Ishikawa (cell line): ENCODE results near the gene EDIL3.

Experiments used
- CEBPB ChIP-seq: IDR thresholded peaks from 2 replicates; pipeline ENCODE4 v1.6.1; 2012
- CREB1 ChIP-seq: IDR thresholded peaks from 2 replicates; pipeline ENCODE4 v1.6.1; 2012; ENCODE audit warnings: low read depth
- EGR1 ChIP-seq: IDR thresholded peaks from 2 replicates; pipeline ENCODE4 v1.6.1; 2012
- EP300 ChIP-seq: IDR thresholded peaks from 2 replicates; pipeline ENCODE4 v1.6.1; 2012; ENCODE audit warnings: borderline replicate concordance
- FOXM1 ChIP-seq: IDR thresholded peaks from 2 replicates; pipeline ENCODE4 v1.6.1; 2012; ENCODE audit warnings: low read depth, borderline replicate concordance
- MAX ChIP-seq: IDR thresholded peaks from 2 replicates; pipeline ENCODE4 v1.6.1; 2012
- NFIC ChIP-seq: IDR thresholded peaks from 2 replicates; pipeline ENCODE4 v1.6.1; 2012
- RAD21 ChIP-seq: IDR thresholded peaks from 2 replicates; pipeline ENCODE4 v1.6.1; 2012; ENCODE audit warnings: low read depth
- TAF1 ChIP-seq: IDR thresholded peaks from 2 replicates; pipeline ENCODE4 v1.6.1; 2012; ENCODE audit warnings: low read depth, mild to moderate bottlenecking
- TCF12 ChIP-seq: IDR thresholded peaks from 2 replicates; pipeline ENCODE4 v1.6.1; 2012; ENCODE audit warnings: low read depth
- TEAD4 ChIP-seq: IDR thresholded peaks from 2 replicates; pipeline ENCODE4 v1.6.1; 2012
- USF1 ChIP-seq: IDR thresholded peaks from 2 replicates; pipeline ENCODE4 v1.6.1; 2012
- YY1 ChIP-seq: IDR thresholded peaks from 2 replicates; pipeline ENCODE4 v1.6.1; 2012; ENCODE audit warnings: low read depth
- ZBTB7A ChIP-seq: IDR thresholded peaks from 2 replicates; pipeline ENCODE4 v1.6.1; 2012; ENCODE audit warnings: low read depth
- TF ChIP-seq, protein P1 (sequence below): IDR thresholded peaks from 2 replicates; pipeline ENCODE4 v1.6.1; 2012; ENCODE audit warnings: low read depth, mild to moderate bottlenecking

Gene EDIL3

DNA sequence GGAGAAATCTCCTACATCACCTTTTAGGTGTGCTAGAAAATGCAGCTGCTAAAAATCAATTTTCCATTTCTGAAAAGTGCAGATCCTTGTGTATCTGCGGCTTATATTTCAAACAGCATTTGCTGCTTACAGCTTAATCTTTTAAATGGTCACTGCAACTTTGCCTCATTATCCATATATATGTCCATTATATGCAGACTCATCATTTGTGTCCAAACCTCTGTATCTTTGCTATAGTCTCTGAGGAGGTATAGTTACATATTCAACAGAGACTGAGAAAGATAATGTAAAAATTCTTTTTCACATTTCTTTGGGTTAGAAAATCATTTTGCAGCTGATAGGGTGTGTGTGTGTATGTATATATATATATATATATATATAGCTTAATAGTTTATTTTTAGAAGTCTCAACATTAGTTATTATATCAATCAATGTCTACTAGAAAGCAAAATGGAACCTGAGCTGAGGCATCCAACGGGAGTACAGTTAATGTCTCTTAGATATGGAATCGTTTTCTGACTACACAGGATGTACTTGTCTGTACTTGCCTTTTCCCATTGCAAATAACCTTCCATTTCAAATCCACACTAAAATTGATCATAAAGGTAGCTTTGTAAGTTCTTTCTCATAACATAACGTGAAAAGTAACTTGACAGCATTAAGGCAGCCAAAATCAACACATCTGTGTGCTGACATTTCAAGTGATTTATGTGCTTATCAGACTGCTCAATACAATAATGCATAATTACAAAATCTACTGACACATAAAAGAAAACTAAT is 397.0 kb downstream of the EDIL3 start:
- TF ChIP-seq EGR1 (no peak), FOXM1 (no peak), RAD21 (no peak), EP300 (no peak), ZBTB7A (no peak), TCF12 (no peak), TEAD4 (no peak), MAX (no peak), USF1 (no peak), TAF1 (no peak), NFIC (no peak), CEBPB (no peak), YY1 (no peak), CREB1 (no peak)
- TF ChIP-seq, protein P1, sequence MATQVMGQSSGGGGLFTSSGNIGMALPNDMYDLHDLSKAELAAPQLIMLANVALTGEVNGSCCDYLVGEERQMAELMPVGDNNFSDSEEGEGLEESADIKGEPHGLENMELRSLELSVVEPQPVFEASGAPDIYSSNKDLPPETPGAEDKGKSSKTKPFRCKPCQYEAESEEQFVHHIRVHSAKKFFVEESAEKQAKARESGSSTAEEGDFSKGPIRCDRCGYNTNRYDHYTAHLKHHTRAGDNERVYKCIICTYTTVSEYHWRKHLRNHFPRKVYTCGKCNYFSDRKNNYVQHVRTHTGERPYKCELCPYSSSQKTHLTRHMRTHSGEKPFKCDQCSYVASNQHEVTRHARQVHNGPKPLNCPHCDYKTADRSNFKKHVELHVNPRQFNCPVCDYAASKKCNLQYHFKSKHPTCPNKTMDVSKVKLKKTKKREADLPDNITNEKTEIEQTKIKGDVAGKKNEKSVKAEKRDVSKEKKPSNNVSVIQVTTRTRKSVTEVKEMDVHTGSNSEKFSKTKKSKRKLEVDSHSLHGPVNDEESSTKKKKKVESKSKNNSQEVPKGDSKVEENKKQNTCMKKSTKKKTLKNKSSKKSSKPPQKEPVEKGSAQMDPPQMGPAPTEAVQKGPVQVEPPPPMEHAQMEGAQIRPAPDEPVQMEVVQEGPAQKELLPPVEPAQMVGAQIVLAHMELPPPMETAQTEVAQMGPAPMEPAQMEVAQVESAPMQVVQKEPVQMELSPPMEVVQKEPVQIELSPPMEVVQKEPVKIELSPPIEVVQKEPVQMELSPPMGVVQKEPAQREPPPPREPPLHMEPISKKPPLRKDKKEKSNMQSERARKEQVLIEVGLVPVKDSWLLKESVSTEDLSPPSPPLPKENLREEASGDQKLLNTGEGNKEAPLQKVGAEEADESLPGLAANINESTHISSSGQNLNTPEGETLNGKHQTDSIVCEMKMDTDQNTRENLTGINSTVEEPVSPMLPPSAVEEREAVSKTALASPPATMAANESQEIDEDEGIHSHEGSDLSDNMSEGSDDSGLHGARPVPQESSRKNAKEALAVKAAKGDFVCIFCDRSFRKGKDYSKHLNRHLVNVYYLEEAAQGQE = no peak

- TF ChIP-seq, protein P1 = no peak
- no peak for TF ChIP-seq TAF1
- no peak for TF ChIP-seq EP300
- no peak for TF ChIP-seq FOXM1
- no peak for TF ChIP-seq USF1
- TF ChIP-seq ZBTB7A = no peak
- no peak for TF ChIP-seq EGR1
- TF ChIP-seq RAD21 = no peak
- no peak for TF ChIP-seq YY1
Measured at GRCh38 chr5:83983852-83984251, 400.8 kb downstream of the EDIL3 start.

DNA sequence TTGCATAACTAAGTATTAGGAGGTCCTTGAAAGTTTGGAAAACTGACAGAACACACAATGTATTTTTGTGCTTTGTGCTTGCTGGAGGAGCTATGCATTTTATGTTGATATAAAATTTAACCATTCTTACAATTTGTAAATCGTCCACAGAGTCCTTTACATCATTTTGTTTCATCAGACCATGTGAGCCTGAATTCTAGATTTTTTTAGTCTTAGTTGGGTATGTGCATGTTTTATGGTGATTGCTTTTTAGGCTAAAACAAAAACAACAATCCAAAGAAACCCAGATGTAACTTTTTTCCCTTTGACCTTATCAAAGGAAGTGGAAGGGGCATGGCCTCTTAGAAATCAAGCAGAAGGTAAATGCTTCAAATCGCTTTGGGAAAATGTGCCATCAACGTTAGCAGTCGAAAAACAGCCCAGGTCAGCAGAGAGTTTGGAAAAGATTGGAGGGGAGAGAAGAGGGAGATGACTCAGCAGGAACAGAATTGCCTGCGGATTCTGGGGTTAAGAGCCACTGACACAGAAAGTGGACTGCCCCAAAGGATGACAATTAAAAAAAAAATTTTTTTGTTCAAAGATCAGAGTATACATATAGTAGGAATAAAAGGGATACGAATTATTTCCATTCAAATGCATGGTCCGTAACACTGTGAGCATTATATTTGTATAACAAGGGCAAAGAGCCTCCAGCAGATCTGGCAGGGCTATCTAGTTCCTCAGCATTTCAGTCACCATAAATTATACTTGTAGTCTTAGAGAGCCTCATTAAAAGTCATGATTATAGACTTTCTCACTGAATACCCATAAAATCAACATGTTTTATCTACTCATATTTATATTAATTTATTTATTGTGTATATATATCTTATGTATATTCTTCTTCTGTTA is 410.5 kb downstream of the EDIL3 start:
- TF ChIP-seq YY1 = no peak
- no peak for TF ChIP-seq EGR1
- no peak for TF ChIP-seq TCF12
- TF ChIP-seq FOXM1 = no peak
- TF ChIP-seq USF1 = no peak
- TF ChIP-seq ZBTB7A = no peak
- TF ChIP-seq EP300 = no peak
- TF ChIP-seq RAD21 = no peak
- no peak for TF ChIP-seq TAF1
- TF ChIP-seq, protein P1 = no peak
- TF ChIP-seq CREB1 = no peak
